Body of pancreas (tissue), 4 donors: Measurements from ENCODE around the gene USP10.

Experiments used
- POLR2A ChIP-seq, 3 donors: fragments of 450-650 bp; IDR thresholded peaks; one replicate each; pipeline ENCODE4 v1.6.1; 2016; ENCODE audit warnings: antibody characterized with exemption in 3 of 3, mild to moderate bottlenecking in 2 of 3
- TF ChIP-seq, protein P1 (sequence below), 7 experiments: fragments of 450-650 bp in 4 of 7; fragments of 200-600 bp in 3 of 7; sonication (generic) in 3 of 7; IDR thresholded peaks; one replicate each; pipeline ENCODE4 v1.5.1; 2016 to 2019; ENCODE audit warnings: antibody characterized with exemption in 7 of 7

- TF ChIP-seq POLR2A (IDR thresholded peaks at IDR 0.05), result no peak
- TF ChIP-seq, protein P1, sequence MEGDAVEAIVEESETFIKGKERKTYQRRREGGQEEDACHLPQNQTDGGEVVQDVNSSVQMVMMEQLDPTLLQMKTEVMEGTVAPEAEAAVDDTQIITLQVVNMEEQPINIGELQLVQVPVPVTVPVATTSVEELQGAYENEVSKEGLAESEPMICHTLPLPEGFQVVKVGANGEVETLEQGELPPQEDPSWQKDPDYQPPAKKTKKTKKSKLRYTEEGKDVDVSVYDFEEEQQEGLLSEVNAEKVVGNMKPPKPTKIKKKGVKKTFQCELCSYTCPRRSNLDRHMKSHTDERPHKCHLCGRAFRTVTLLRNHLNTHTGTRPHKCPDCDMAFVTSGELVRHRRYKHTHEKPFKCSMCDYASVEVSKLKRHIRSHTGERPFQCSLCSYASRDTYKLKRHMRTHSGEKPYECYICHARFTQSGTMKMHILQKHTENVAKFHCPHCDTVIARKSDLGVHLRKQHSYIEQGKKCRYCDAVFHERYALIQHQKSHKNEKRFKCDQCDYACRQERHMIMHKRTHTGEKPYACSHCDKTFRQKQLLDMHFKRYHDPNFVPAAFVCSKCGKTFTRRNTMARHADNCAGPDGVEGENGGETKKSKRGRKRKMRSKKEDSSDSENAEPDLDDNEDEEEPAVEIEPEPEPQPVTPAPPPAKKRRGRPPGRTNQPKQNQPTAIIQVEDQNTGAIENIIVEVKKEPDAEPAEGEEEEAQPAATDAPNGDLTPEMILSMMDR (IDR thresholded peaks at IDR 0.05), result no peak
Observed at GRCh38 chr16:84660973-84661372, 38.8 kb upstream of the USP10 start.
